GM12878 (cell line): Measurements from ENCODE around the gene MEGF6. TPM values are rescaled to one million over a fixed set of nuclear protein-coding genes. Genes with fewer than 3 reads are reported as not detected.
A peak's percentile ranks its signal among the peaks of the same experiment; 100 is the strongest.

Source experiments
- ATAC-seq: fragments of 200-7000 bp; cut with Tn5 transposase; 3 replicates; pipeline ENCODE4 v1.9.1; 2020; ENCODE audit warnings: mild to moderate bottlenecking, moderate library complexity
- BruUV-seq: library from RNA; stranded (reverse); fragments of 400-500 nt; replicated peaks from 2 replicates; lab custom pipeline; 2021; lab: Mats Ljungman, UMichigan
- CTCF ChIA-PET: fragments of 300-600 bp; sonication (Branson Sonifier 250); formaldehyde crosslinking; extraction: SDS; loops from one replicate; lab custom pipeline; 2021; ENCODE audit warnings: inconsistent platforms; lab: Yijun Ruan, JAX
- POLR2A ChIA-PET: fragments of 350-600 bp; formaldehyde crosslinking; extraction: SDS; loops from one replicate; lab custom pipeline; 2021; ENCODE audit warnings: inconsistent platforms; lab: Charles Lee
- RAD21 ChIA-PET: fragments of 300-600 bp; sonication (Branson Sonifier 250); formaldehyde crosslinking; loops from one replicate; lab custom pipeline; 2023; ENCODE audit warnings: antibody characterized with exemption; ENCODE audit not compliant: unreplicated experiment; lab: Charles Lee
- SMC1A ChIA-PET: fragments of 300-600 bp; sonication (Branson Sonifier 250); formaldehyde crosslinking; loops from one replicate; lab custom pipeline; 2023; ENCODE audit not compliant: unreplicated experiment, uncharacterized antibody; lab: Charles Lee
- DNase-seq: peaks from one replicate; pipeline ENCODE4 v3.0.0-alpha.2; 2011; ENCODE audit warnings: low read depth, low spot score
- FAIRE-seq: peaks from 3 replicates; lab custom pipeline; 2011; peaks lifted over from hg19 to GRCh38; lab: Jason Lieb, UNC
- H2AFZ ChIP-seq: 2 replicates; pipeline ENCODE4 v1.6.0; 2011; ENCODE audit warnings: low read depth, low read length, control low read depth; ENCODE audit not compliant: control insufficient read depth
- H3K27ac ChIP-seq: 2 replicates; pipeline ENCODE4 v1.5.1; 2011; ENCODE audit warnings: control low read depth; ENCODE audit not compliant: control insufficient read depth, insufficient read depth
- H3K27me3 ChIP-seq, 2 experiments: replicated peaks in 1 of 2; 2 replicates each; pipeline versions ENCODE4 v1.6.0 to v1.6.1; 2011; ENCODE audit warnings: low read length in 1 of 2; ENCODE audit not compliant: control insufficient read depth in 2 of 2, insufficient read depth in 2 of 2
- H3K36me3 ChIP-seq, 2 experiments: 2 replicates each; pipeline ENCODE4 v1.5.1; 2011; ENCODE audit warnings: low read length in 1 of 2; ENCODE audit not compliant: control insufficient read depth in 2 of 2, insufficient read depth in 2 of 2
- H3K4me1 ChIP-seq: 2 replicates; pipeline ENCODE4 v1.6.1; 2011; ENCODE audit warnings: mild to moderate bottlenecking, low read length, moderate library complexity, mixed read lengths; ENCODE audit not compliant: control insufficient read depth, insufficient read depth
- H3K4me2 ChIP-seq: 2 replicates; pipeline ENCODE4 v1.6.0; 2011; ENCODE audit warnings: control low read depth; ENCODE audit not compliant: control insufficient read depth, insufficient read depth
- H3K4me3 ChIP-seq: fragments of 200-600 bp; sonication (generic); 2 replicates; pipeline ENCODE4 v1.5.1; 2016
- H3K79me2 ChIP-seq: 2 replicates; pipeline ENCODE4 v1.6.0; 2011; ENCODE audit warnings: low read length; ENCODE audit not compliant: control insufficient read depth, insufficient read depth
- H3K9ac ChIP-seq: 2 replicates; pipeline ENCODE4 v1.8.0; 2011; ENCODE audit warnings: low read length, control low read depth, mixed read lengths; ENCODE audit not compliant: control insufficient read depth, insufficient read depth
- H3K9me3 ChIP-seq: replicated peaks from 3 replicates; pipeline ENCODE4 v1.5.1; 2011; ENCODE audit warnings: mild to moderate bottlenecking, low read length; ENCODE audit not compliant: control insufficient read depth, insufficient read depth
- H4K20me1 ChIP-seq: 2 replicates; pipeline ENCODE4 v1.6.0; 2011; ENCODE audit not compliant: control insufficient read depth, insufficient read depth
- BHLHE40 ChIP-seq, 2 experiments: fragments of 450-650 bp in 1 of 2; IDR thresholded peaks; 2 replicates each; pipeline ENCODE4 v1.6.1; 2011 to 2017; ENCODE audit warnings: low read depth in 2 of 2, borderline replicate concordance in 1 of 2, improper control_type of control experiment in 1 of 2, low read length in 1 of 2, mild to moderate bottlenecking in 1 of 2
- CEBPB ChIP-seq, 2 experiments: fragments of 150-350 bp in 1 of 2; IDR thresholded peaks; 2 replicates each; pipeline ENCODE4 v1.6.1; 2012 to 2014; ENCODE audit warnings: low read depth in 2 of 2, low read length in 2 of 2, borderline replicate concordance in 1 of 2, inconsistent platforms in 1 of 2
- CTCF ChIP-seq, 3 experiments: IDR thresholded peaks in 2 of 3; conservative IDR thresholded peaks in 1 of 3; 2 replicates each; pipeline ENCODE4 v1.5.1; 2011; ENCODE audit warnings: low read depth in 3 of 3, low read length in 3 of 3, mild to moderate bottlenecking in 3 of 3, control low read depth in 2 of 3, moderate library complexity in 2 of 3, inconsistent platforms in 1 of 3, mixed read lengths in 1 of 3; ENCODE audit not compliant: control insufficient read depth in 2 of 3, insufficient read depth in 1 of 3; ENCODE audit errors: extremely low read depth in 1 of 3
- GATAD2B ChIP-seq: fragments of 450-650 bp; conservative IDR thresholded peaks from 2 replicates; pipeline ENCODE4 v1.6.1; 2017; ENCODE audit warnings: low read depth, mild to moderate bottlenecking, moderate library complexity
- SKIL ChIP-seq: fragments of 450-650 bp; IDR thresholded peaks from 2 replicates; pipeline ENCODE4 v1.6.1; 2017; ENCODE audit warnings: mild to moderate bottlenecking, low read depth, inconsistent platforms; ENCODE audit not compliant: poor library complexity, severe bottlenecking
- SMC3 ChIP-seq: IDR thresholded peaks from 2 replicates; pipeline ENCODE4 v1.6.1; 2011; ENCODE audit warnings: low read length, improper control_type of control experiment, borderline replicate concordance
- ZNF24 ChIP-seq: fragments of 450-650 bp; IDR thresholded peaks from 2 replicates; pipeline ENCODE4 v1.6.1; 2017; ENCODE audit warnings: antibody characterized with exemption, mild to moderate bottlenecking
- ZNF274 ChIP-seq: IDR thresholded peaks from one replicate; pipeline ENCODE4 v1.8.0; 2011; ENCODE audit not compliant: insufficient read length, insufficient read depth
- WGBS: methylation state at CpG from one replicate; pipeline ENCODE4 v1.1.6; 2016; ENCODE audit warnings: low lambda C conversion rate; ENCODE audit not compliant: insufficient replicate concordance, insufficient coverage; ENCODE audit errors: missing lambda C conversion rate; 5-methylcytosine and 5-hydroxymethylcytosine counted together
- in situ Hi-C: fragments of 300-500 bp; cut with MboI; formaldehyde crosslinking; loops from 9 replicates; pipeline ENCODE4 v1.14.3; 2018; ENCODE audit warnings: mixed read lengths
- intact Hi-C: fragments of 100-400 bp; cut with micrococcal nuclease; formaldehyde crosslinking; loops from one replicate; pipeline ENCODE4 v1.14.2; 2022; ENCODE audit not compliant: unreplicated experiment
- polyA plus RNA-seq, 11 experiments: library from polyadenylated mRNA; depleted of rRNA in 4 of 11; unstranded in 6 of 11; stranded (reverse) in 5 of 11; fragments of >200 nt; fragmentation: Nextera tagmentation in 4 of 11; fragmentation: Illumina TruSeq in 1 of 11; extraction: Ambion mirVana in 4 of 11; extraction: Trizol in 1 of 11; gene quantifications; 1 replicate in 1 of 11; 2 replicates in 10 of 11; pipeline versions ENCODE4 v1.2.1 to v1.2.3, GENCODE V29; 2011 to 2016; ENCODE audit warnings: inconsistent platforms in 2 of 11, missing spikeins in 2 of 11, low read depth in 1 of 11
- total RNA-seq, 4 experiments: library from RNA; depleted of rRNA in 3 of 4; stranded (reverse); fragments of >200 nt in 3 of 4; fragmentation: Illumina TruSeq in 1 of 4; extraction: Trizol in 1 of 4; gene quantifications; 2 replicates each; pipeline versions ENCODE4 v1.2.1 to v1.2.3, GENCODE V29; 2013 to 2021
- TF ChIP-seq, protein P1 (sequence below): IDR thresholded peaks from 2 replicates; pipeline ENCODE4 v1.6.1; 2012; ENCODE audit warnings: low read length, inconsistent platforms
- TF ChIP-seq, protein P2 (sequence below): IDR thresholded peaks from 2 replicates; pipeline ENCODE4 v1.6.1; 2011; ENCODE audit warnings: low read depth, mild to moderate bottlenecking, low read length, moderate library complexity, borderline replicate concordance; ENCODE audit errors: extremely low read depth
- TF ChIP-seq, protein P3 (sequence below): fragments of 450-650 bp; IDR thresholded peaks from 2 replicates; pipeline ENCODE4 v1.6.1; 2017; ENCODE audit warnings: low read depth, mild to moderate bottlenecking, moderate library complexity
- TF ChIP-seq, protein P4 (sequence below): IDR thresholded peaks from 2 replicates; pipeline ENCODE4 v1.6.1; 2012; ENCODE audit warnings: low read depth, low read length, improper control_type of control experiment

MEGF6 gene
- total and polyA plus RNA-seq, 10 of the 15 experiments (the other 5 are each of a cell fraction or from before 2014, with no cell fraction given) = 0.03 to 0.41 TPM; not detected in 8

GRCh38 chr1:3491291-3492246, 119.7 kb downstream of the MEGF6 start:
- no peaks in the 10 kb centered on the region for H3K4me1 ChIP-seq
- DNase-seq (peak; percentile 3), FAIRE-seq (no peak), ATAC-seq (peak; percentile 98)
- no peak overlapping the region for H3K9ac ChIP-seq
- H3K4me3 ChIP-seq = no peak overlapping the region
- intact Hi-C loops = loop anchor here (1.0 to 5.0 kb wide), 3 partner anchors 124 to 231 kb away; no protein-coding TSS in a partner anchor
- H3K9me3 ChIP-seq = peaks cover 3% of the 10 kb centered on the region; the same call in 1 of the 3 replicates
- RAD21 ChIA-PET = interaction anchor here (1.1 kb wide), 1 partner anchor 127 kb away, joined by 5 read pairs; no protein-coding TSS in a partner anchor
- H3K27ac ChIP-seq = no peak overlapping the region
- WGBS = 36% methylated on average over 31 of the region's 41 CpGs
- BruUV-seq = no TSS peak
- no peaks in the 10 kb centered on the region for H3K79me2 ChIP-seq
- CTCF ChIA-PET = interaction anchor here (0.6 to 1.5 kb wide), 5 partner anchors 19 to 1053 kb away, joined by 3 to 7 read pairs (median 3); no protein-coding TSS in a partner anchor
- POLR2A ChIA-PET = no interaction called here
- no peaks in the 10 kb centered on the region for H4K20me1 ChIP-seq
- SMC1A ChIA-PET = interaction anchor here (1.1 kb wide), 2 partner anchors 127 to 129 kb away, joined by 4 to 6 read pairs; no protein-coding TSS in a partner anchor
- H3K36me3 ChIP-seq = no peaks in the 10 kb centered on the region
- no peak overlapping the region; the same call in 1 of the 2 replicates for H2AFZ ChIP-seq
- no peak overlapping the region for H3K4me2 ChIP-seq
- no peaks in the 10 kb centered on the region for H3K27me3 ChIP-seq
- in situ Hi-C loops = no loop called here
- TF ChIP-seq ZNF274 = no peak
- TF ChIP-seq SKIL = no peak
- TF ChIP-seq, protein P1, sequence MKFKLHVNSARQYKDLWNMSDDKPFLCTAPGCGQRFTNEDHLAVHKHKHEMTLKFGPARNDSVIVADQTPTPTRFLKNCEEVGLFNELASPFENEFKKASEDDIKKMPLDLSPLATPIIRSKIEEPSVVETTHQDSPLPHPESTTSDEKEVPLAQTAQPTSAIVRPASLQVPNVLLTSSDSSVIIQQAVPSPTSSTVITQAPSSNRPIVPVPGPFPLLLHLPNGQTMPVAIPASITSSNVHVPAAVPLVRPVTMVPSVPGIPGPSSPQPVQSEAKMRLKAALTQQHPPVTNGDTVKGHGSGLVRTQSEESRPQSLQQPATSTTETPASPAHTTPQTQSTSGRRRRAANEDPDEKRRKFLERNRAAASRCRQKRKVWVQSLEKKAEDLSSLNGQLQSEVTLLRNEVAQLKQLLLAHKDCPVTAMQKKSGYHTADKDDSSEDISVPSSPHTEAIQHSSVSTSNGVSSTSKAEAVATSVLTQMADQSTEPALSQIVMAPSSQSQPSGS = no peak
- TF ChIP-seq SMC3 = peak; percentile 44
- peak; percentile 50; a peak in 2 of 4 replicates for TF ChIP-seq BHLHE40 (IDR thresholded peaks at IDR 0.05; ENCODE audit: borderline replicate concordance in 1 of 2, low read depth in 2 of 2, low read length in 1 of 2)
- TF ChIP-seq CTCF (IDR thresholded peaks at IDR 0.05 in 2 of 3, conservative IDR thresholded peaks at IDR 0.05 in 1 of 3; ENCODE audit: control insufficient read depth in 2 of 3, extremely low read depth in 1 of 3, insufficient read depth in 1 of 3, low read depth in 3 of 3, low read length in 3 of 3) = peak; percentile 90 to 99 (median 95)
- TF ChIP-seq ZNF24 = no peak
- TF ChIP-seq, protein P2, sequence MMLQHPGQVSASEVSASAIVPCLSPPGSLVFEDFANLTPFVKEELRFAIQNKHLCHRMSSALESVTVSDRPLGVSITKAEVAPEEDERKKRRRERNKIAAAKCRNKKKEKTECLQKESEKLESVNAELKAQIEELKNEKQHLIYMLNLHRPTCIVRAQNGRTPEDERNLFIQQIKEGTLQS = no peak
- TF ChIP-seq CEBPB (IDR thresholded peaks at IDR 0.05; ENCODE audit: borderline replicate concordance in 1 of 2, low read depth in 2 of 2, low read length in 2 of 2) = no peak
- TF ChIP-seq GATAD2B = no peak
- TF ChIP-seq, protein P3, sequence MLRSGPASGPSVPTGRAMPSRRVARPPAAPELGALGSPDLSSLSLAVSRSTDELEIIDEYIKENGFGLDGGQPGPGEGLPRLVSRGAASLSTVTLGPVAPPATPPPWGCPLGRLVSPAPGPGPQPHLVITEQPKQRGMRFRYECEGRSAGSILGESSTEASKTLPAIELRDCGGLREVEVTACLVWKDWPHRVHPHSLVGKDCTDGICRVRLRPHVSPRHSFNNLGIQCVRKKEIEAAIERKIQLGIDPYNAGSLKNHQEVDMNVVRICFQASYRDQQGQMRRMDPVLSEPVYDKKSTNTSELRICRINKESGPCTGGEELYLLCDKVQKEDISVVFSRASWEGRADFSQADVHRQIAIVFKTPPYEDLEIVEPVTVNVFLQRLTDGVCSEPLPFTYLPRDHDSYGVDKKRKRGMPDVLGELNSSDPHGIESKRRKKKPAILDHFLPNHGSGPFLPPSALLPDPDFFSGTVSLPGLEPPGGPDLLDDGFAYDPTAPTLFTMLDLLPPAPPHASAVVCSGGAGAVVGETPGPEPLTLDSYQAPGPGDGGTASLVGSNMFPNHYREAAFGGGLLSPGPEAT = no peak
- TF ChIP-seq, protein P4, sequence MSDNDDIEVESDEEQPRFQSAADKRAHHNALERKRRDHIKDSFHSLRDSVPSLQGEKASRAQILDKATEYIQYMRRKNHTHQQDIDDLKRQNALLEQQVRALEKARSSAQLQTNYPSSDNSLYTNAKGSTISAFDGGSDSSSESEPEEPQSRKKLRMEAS = no peak
